Aorta (tissue), 5 donors: ENCODE results near the gene EIF3I. TPM values are rescaled to one million over a fixed set of nuclear protein-coding genes. Genes with fewer than 3 reads are reported as not detected.

Experiments used
- ATAC-seq: fragments of 200-7000 bp; cut with Tn5 transposase; one replicate; pipeline ENCODE4 v1.9.1; 2022; ENCODE audit warnings: moderate library complexity; ENCODE audit not compliant: low FRiP score
- DNase-seq, 2 donors: peaks; one replicate each; pipeline ENCODE4 v3.0.0-alpha.2; 2020
- H3K27ac ChIP-seq, 2 donors: one replicate each; pipeline ENCODE4 v1.5.1; 2013; ENCODE audit warnings: low read length in 2 of 2, mild to moderate bottlenecking in 2 of 2, moderate library complexity in 2 of 2, control low read depth in 1 of 2, inconsistent platforms in 1 of 2, low read depth in 1 of 2
- H3K27me3 ChIP-seq, 2 donors: one replicate each; pipeline ENCODE4 v1.6.1; 2013; ENCODE audit warnings: control low read depth in 1 of 2, low read length in 1 of 2, mild to moderate bottlenecking in 1 of 2, moderate library complexity in 1 of 2; ENCODE audit not compliant: insufficient read depth in 2 of 2, control insufficient read depth in 1 of 2
- H3K36me3 ChIP-seq, 2 donors: one replicate each; pipeline ENCODE4 v1.6.1; 2013; ENCODE audit warnings: control low read depth in 1 of 2, low read length in 1 of 2, mild to moderate bottlenecking in 1 of 2; ENCODE audit not compliant: insufficient read depth in 2 of 2, control insufficient read depth in 1 of 2
- H3K4me1 ChIP-seq, 2 donors: one replicate each; pipeline ENCODE4 v1.6.1; 2013; ENCODE audit warnings: low read length in 2 of 2, control low read depth in 1 of 2, mild to moderate bottlenecking in 1 of 2, moderate library complexity in 1 of 2; ENCODE audit not compliant: insufficient read depth in 2 of 2, control insufficient read depth in 1 of 2
- H3K4me3 ChIP-seq, 2 donors: one replicate each; pipeline ENCODE4 v1.5.1; 2013; ENCODE audit warnings: low read length in 2 of 2, control low read depth in 1 of 2, mild to moderate bottlenecking in 1 of 2
- H3K9me3 ChIP-seq: one replicate; pipeline ENCODE4 v1.6.1; 2013; ENCODE audit warnings: mild to moderate bottlenecking, low read length; ENCODE audit not compliant: control insufficient read depth
- WGBS, 2 donors: extraction: QIAGEN DNeasy Blood & Tissue Kit; methylation state at CpG; one replicate each; pipeline ENCODE4 v1.1.7; 2013; 5-methylcytosine and 5-hydroxymethylcytosine counted together
- intact Hi-C, 2 donors: fragments of 100-400 bp; cut with DNase I; formaldehyde crosslinking; loops; one replicate each; pipeline versions ENCODE4 v1.14.2 to v1.15.0; 2022
- polyA plus RNA-seq, 2 donors: library from polyadenylated mRNA; stranded (reverse); fragments of 200-250 nt; gene quantifications; one replicate each; pipeline ENCODE4 v1.2.3, GENCODE V29; 2013
- total RNA-seq, 2 donors: library from RNA; stranded (reverse); fragmentation: NEBNext Ultra II Directional; extraction: Animal tissue kit (Norgen Biotek cat#: 25700); gene quantifications; one replicate each; pipeline ENCODE4 v1.2.1, GENCODE V29; 2021
- donor health status: healthy with polysubstance abuse.
- donor health status: Bipolar disorder and iron deficiency.
- donor health status: DM: no; HTN: no; CAD: no.
- donor health status: DM: no; HTN: no; CAD: no.
- donor health status: DM: yes; HTN: yes; CAD: no.

The EIF3I gene
- total and polyA plus RNA-seq, 4 donors = 102 to 141 (median 118) TPM

- no peaks in the 10 kb centered on the region for H3K9me3 ChIP-seq
- 68 to 75% methylated on average over 4 of the region's 4 CpGs for WGBS, 2 donors
- H3K27me3 ChIP-seq = no peaks in the 10 kb centered on the region
- H3K4me3 ChIP-seq = no peak overlapping the region
- intact Hi-C loops = no loop called here
- DNase-seq (no peak), ATAC-seq (no peak)
- no peaks in the 10 kb centered on the region for H3K36me3 ChIP-seq
- H3K27ac ChIP-seq = no peak overlapping the region
- H3K4me1 ChIP-seq = no peaks in the 10 kb centered on the region
Observed at GRCh38 chr1:32239337-32239736, 17.1 kb downstream of the EIF3I start.

- Histone ChIP-seq H3K9me3 (no peaks in the 10 kb centered on the region), H3K36me3 (no peaks in the 10 kb centered on the region), H3K4me1 (no peaks in the 10 kb centered on the region), H3K27ac (peak overlapping the region in 1 of 2 donors; percentile 1), H3K27me3 (no peaks in the 10 kb centered on the region), H3K4me3 (no peak overlapping the region)
- intact Hi-C loops = no loop called here
- ATAC-seq (no peak), DNase-seq (peak in 1 of 2 donors; percentile 78)
- 60 to 69% methylated on average over 20 of the region's 20 CpGs for WGBS, 2 donors
Observed at GRCh38 chr1:32239790-32240139, 17.6 kb downstream of the EIF3I start.

DNA sequence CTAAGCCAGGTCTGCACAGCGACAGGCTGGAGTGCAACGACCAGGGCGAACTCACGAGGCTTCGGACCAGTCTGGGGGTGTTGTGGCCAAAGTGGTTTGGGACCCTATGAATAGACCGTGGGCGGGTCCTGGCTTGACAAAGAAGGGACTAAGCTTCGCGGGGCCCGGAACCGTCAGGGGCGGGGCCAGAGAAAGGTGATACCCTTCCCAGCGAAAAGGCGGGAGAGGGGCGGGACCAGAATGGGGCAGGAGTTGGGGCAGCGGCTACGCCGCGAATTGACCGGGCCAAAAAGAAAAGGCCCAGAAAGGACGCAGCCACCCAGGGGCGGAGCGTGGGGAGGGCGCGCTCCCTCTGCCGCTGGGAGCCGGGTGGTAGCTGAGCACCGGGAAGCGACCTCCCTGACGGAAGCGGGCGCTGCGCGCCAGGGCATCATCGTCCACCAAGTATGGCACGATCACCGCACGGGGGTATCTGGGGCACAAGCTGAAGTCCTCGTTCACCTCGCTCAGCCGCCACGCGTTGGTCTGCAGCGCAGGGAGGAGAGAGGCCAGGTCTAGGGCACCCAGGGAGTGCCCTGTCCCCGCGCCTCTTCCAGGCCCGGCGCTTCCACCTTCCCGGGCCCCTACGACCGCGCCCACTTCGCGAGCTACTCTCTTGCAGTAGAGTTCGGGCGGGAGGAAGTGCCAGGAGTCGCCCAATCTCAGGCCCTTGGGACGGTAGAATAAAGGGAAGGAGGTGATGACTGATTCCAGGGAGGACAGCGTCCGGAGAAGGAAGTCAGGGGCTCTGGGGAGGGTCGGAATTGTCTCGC lies 18.1 kb downstream of the EIF3I start:
- no peaks in the 10 kb centered on the region for H3K9me3 ChIP-seq
- H3K27ac ChIP-seq = peak overlapping the region in 1 of 2 donors; percentile 38
- no peaks in the 10 kb centered on the region for H3K4me1 ChIP-seq
- WGBS, 2 donors = 3% methylated on average over 57 to 62 of the region's 62 CpGs
- ATAC-seq = peak; percentile 91
- H3K36me3 ChIP-seq = no peaks in the 10 kb centered on the region
- peak overlapping the region; percentile 39 to 40 for H3K4me3 ChIP-seq
- DNase-seq = peak; percentile 86 to 92
- intact Hi-C loops = no loop called here
- H3K27me3 ChIP-seq = no peaks in the 10 kb centered on the region

GRCh38 chr1:32241001-32241763 lies 19.0 kb downstream of the EIF3I start:
- ATAC-seq = peak; percentile 77

DNA sequence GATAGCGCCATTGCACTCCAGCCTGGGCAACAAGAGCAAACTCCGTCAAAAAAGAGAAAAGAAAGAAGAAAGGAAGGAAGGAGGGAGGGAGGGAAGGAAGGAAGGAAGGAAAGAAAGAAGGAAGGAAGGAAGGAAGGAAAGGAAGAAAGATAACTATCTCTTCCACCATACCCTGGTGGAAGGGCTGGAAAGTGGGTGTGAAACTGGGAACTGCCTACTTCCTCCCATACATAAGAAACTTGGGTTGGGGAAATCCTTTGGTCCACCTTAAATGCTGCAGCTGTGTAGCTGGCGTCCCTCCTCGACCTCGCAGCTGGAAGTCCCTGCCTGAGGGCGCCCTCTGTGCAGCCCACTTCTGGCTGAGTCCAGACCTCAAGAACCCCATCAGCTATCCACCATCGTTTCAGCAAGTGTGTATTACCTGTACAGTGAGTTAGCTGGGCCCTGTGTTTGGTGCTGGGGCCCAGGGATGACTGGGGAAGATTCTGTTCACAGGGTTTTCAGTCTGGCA lies 20.2 kb downstream of the EIF3I start:
- intact Hi-C loops = no loop called here
- Histone ChIP-seq H3K36me3 (no peaks in the 10 kb centered on the region), H3K27me3 (no peaks in the 10 kb centered on the region), H3K27ac (no peak overlapping the region), H3K9me3 (no peaks in the 10 kb centered on the region), H3K4me3 (no peak overlapping the region), H3K4me1 (no peaks in the 10 kb centered on the region)
- 22 to 27% methylated on average over 7 of the region's 7 CpGs for WGBS, 2 donors
- DNase-seq = peak in 1 of 2 donors; percentile 50
- no peak for ATAC-seq

More at GRCh38 chr1:32241001-32241763, 19.0 kb downstream of the EIF3I start:
- Histone ChIP-seq H3K4me3 (peak overlapping the region; percentile 39 to 40), H3K27me3 (no peaks in the 10 kb centered on the region), H3K9me3 (no peaks in the 10 kb centered on the region), H3K4me1 (no peaks in the 10 kb centered on the region), H3K36me3 (no peaks in the 10 kb centered on the region), H3K27ac (peak overlapping the region; percentile 31 to 59)
- WGBS, 2 donors = 0 to 1% methylated on average over 55 of the region's 55 CpGs
- intact Hi-C loops = loop anchor here in 1 of 2 donors (1.0 kb wide), 1 partner anchor 19 kb away; the partner anchor contains the start of genes EIF3I and TMEM234
- DNase-seq = peak; percentile 78 to 91

DNA sequence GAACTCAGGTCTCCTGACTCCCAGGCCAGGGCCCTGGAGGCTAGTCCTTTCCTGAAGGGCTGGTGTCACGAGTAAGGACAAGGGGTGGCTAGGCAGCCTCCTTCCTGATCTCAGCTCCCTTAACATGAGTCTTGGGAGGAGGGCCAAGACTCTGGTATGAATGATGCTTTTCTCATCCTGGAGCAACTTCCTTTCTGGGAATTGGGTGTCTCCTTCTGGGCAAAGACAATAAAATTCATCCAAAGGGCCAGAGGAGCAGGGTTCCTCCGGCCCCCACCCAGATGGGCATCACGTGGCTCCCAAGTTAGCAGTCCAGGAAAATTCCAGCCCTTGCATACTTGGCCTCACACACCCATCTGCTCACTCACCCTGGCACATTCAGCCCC lies 24.7 kb downstream of the EIF3I start, which contains the start of gene FAM167B:
Gene FAM167B, plus strand, starts transcription at position 335 of the 386 bp plus-strand sequence. CDS start 200 bp downstream, outside the sequence.
- peak; percentile 59 to 80 for DNase-seq
- H3K27ac ChIP-seq = no peak within 1 kb of the TSS
- WGBS, 2 donors = 46 to 58% methylated on average over 3 of the region's 3 CpGs

GRCh38 chr1:32247452-32247851 lies 25.2 kb downstream of the EIF3I start:
- DNase-seq (peak in 1 of 2 donors; percentile 49), ATAC-seq (no peak)
- intact Hi-C loops = no loop called here
- Histone ChIP-seq H3K4me1 (no peaks in the 10 kb centered on the region), H3K27ac (no peak overlapping the region), H3K27me3 (no peaks in the 10 kb centered on the region), H3K9me3 (no peaks in the 10 kb centered on the region), H3K36me3 (no peaks in the 10 kb centered on the region), H3K4me3 (no peak overlapping the region)
- WGBS, 2 donors = 78 to 79% methylated on average over 12 of the region's 12 CpGs

More for the DNA sequence above, 24.7 kb downstream of the EIF3I start, which contains the start of gene FAM167B:
- no peaks in the 10 kb centered on the region for H3K9me3 ChIP-seq
- H3K27me3 ChIP-seq = no peaks in the 10 kb centered on the region
- H3K36me3 ChIP-seq = no peaks in the 10 kb centered on the region
- no peak within 1 kb of the TSS for H3K4me3 ChIP-seq
- no peaks in the 10 kb centered on the region for H3K4me1 ChIP-seq
- intact Hi-C loops = no loop called here
- peak; percentile 70 for ATAC-seq

- no peaks in the 10 kb centered on the region for H3K4me1 ChIP-seq
- no peak overlapping the region for H3K27ac ChIP-seq
- peak; percentile 82 for ATAC-seq
- no peaks in the 10 kb centered on the region for H3K27me3 ChIP-seq
- DNase-seq = peak; percentile 92 to 94
- H3K4me3 ChIP-seq = no peak overlapping the region
- H3K9me3 ChIP-seq = no peaks in the 10 kb centered on the region
- intact Hi-C loops = no loop called here
- H3K36me3 ChIP-seq = no peaks in the 10 kb centered on the region
- 17 to 18% methylated on average over 31 of the region's 31 CpGs for WGBS, 2 donors
Observed at GRCh38 chr1:32247983-32248889, 26.0 kb downstream of the EIF3I start.
